ENCODE data around the gene DCUN1D2.

DCUN1D2 gene

DNA sequence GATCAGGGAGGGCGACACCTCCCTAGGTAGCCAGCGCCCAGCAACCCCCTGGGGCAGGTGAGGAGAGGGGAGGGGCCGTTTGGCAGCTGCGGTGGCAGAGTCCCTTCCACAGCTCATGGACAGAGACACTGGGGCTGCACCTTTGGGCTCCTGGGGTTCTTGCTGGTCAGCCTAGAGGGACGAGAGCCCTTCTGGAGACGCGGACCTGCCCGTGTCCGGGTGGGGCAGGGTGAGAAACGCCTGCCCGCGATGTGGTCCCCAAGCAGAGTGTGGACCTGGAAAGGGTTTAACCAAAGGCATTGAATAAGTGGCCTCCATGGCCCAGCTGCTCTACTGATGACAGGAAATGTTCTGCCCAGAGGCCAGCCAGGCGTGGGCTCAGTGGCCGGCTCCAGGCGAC, 75.5 kb downstream of the DCUN1D2 start:
- no peak overlapping the region for H3K4me3 ChIP-seq (replicated peaks; ENCODE audit: insufficient read depth, low read length)
- no peak overlapping the region for H3K27ac ChIP-seq (replicated peaks)
- no peak for DNase-seq (ENCODE audit: low read depth in 1 of 2, low spot score in 1 of 2)
- no peak for TF ChIP-seq SPI1 (IDR thresholded peaks at IDR 0.05; ENCODE audit: borderline replicate concordance, low read depth)
- TF ChIP-seq GABPA (IDR thresholded peaks at IDR 0.05; ENCODE audit: low read depth), result no peak
- TF ChIP-seq, protein P1, sequence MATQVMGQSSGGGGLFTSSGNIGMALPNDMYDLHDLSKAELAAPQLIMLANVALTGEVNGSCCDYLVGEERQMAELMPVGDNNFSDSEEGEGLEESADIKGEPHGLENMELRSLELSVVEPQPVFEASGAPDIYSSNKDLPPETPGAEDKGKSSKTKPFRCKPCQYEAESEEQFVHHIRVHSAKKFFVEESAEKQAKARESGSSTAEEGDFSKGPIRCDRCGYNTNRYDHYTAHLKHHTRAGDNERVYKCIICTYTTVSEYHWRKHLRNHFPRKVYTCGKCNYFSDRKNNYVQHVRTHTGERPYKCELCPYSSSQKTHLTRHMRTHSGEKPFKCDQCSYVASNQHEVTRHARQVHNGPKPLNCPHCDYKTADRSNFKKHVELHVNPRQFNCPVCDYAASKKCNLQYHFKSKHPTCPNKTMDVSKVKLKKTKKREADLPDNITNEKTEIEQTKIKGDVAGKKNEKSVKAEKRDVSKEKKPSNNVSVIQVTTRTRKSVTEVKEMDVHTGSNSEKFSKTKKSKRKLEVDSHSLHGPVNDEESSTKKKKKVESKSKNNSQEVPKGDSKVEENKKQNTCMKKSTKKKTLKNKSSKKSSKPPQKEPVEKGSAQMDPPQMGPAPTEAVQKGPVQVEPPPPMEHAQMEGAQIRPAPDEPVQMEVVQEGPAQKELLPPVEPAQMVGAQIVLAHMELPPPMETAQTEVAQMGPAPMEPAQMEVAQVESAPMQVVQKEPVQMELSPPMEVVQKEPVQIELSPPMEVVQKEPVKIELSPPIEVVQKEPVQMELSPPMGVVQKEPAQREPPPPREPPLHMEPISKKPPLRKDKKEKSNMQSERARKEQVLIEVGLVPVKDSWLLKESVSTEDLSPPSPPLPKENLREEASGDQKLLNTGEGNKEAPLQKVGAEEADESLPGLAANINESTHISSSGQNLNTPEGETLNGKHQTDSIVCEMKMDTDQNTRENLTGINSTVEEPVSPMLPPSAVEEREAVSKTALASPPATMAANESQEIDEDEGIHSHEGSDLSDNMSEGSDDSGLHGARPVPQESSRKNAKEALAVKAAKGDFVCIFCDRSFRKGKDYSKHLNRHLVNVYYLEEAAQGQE (IDR thresholded peaks at IDR 0.05; ENCODE audit: insufficient replicate concordance, low read depth), result no peak
- TF ChIP-seq, protein P2, sequence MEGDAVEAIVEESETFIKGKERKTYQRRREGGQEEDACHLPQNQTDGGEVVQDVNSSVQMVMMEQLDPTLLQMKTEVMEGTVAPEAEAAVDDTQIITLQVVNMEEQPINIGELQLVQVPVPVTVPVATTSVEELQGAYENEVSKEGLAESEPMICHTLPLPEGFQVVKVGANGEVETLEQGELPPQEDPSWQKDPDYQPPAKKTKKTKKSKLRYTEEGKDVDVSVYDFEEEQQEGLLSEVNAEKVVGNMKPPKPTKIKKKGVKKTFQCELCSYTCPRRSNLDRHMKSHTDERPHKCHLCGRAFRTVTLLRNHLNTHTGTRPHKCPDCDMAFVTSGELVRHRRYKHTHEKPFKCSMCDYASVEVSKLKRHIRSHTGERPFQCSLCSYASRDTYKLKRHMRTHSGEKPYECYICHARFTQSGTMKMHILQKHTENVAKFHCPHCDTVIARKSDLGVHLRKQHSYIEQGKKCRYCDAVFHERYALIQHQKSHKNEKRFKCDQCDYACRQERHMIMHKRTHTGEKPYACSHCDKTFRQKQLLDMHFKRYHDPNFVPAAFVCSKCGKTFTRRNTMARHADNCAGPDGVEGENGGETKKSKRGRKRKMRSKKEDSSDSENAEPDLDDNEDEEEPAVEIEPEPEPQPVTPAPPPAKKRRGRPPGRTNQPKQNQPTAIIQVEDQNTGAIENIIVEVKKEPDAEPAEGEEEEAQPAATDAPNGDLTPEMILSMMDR (IDR thresholded peaks at IDR 0.05; ENCODE audit: insufficient read depth, low read length), result no peak
- no peak for TF ChIP-seq POLR2AphosphoS5 (IDR thresholded peaks at IDR 0.05; ENCODE audit: low read depth)
- H3K27me3 ChIP-seq (ENCODE audit: insufficient read depth, poor library complexity, severe bottlenecking), result no peaks in the 10 kb centered on the region

DNA sequence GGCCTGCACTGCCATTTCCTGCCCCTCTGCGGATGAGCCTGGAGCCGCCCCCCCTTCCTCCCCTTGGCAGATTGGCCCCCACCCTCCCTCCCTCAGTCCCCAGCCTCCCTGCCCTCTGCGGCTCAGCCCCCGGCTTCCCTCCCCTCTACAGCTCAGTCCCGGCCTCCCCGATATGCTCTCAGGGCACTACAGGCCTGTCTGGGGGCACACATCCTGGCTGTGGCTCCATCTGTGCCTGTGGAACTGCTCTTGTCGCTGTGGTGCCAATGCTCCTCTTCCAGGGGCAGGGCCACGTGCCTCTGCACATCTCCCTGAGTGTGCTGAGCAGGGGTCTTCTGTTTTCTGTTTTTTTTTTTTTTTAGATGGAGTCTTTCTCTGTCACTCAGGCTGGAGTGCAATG, 76.2 kb downstream of the DCUN1D2 start:
- Histone ChIP-seq H3K27me3 (ENCODE audit: insufficient read depth, poor library complexity, severe bottlenecking) (no peaks in the 10 kb centered on the region), H3K4me3 (replicated peaks; ENCODE audit: insufficient read depth, low read length) (no peak overlapping the region), H3K27ac (replicated peaks) (no peak overlapping the region)
- DNase-seq (ENCODE audit: low read depth in 1 of 2, low spot score in 1 of 2), result no peak
- TF ChIP-seq SPI1 (IDR thresholded peaks at IDR 0.05; ENCODE audit: borderline replicate concordance, low read depth), result no peak
- no peak for TF ChIP-seq GABPA (IDR thresholded peaks at IDR 0.05; ENCODE audit: low read depth)
- TF ChIP-seq, protein P1 (IDR thresholded peaks at IDR 0.05; ENCODE audit: insufficient replicate concordance, low read depth), result no peak
- TF ChIP-seq, protein P2 (IDR thresholded peaks at IDR 0.05; ENCODE audit: insufficient read depth, low read length), result no peak
- TF ChIP-seq POLR2AphosphoS5 (IDR thresholded peaks at IDR 0.05; ENCODE audit: low read depth), result no peak

DNA sequence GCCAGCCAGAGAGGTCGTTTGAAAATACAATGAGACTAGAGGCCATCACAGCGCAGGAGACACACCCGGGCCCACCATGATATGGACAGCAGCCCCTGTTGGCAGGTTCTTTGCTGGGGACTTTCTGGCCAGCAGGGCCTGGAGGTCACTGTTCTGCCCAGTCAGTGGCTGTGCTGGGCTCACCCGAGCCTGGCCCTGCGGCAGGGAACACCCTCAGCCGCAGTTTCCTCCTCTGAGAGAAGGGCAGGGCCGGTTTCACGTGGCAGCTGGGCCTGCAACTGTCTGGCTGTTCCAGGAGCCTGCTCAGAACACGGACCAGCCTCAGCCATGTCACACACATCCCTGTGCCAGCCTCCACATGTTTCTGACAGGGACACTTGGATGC, 76.6 kb downstream of the DCUN1D2 start:
- DNase-seq (ENCODE audit: low read depth in 1 of 2, low spot score in 1 of 2), result no peak
- TF ChIP-seq, protein P1 (IDR thresholded peaks at IDR 0.05; ENCODE audit: insufficient replicate concordance, low read depth), result no peak
- TF ChIP-seq, protein P2 (IDR thresholded peaks at IDR 0.05; ENCODE audit: insufficient read depth, low read length), result no peak
- TF ChIP-seq SPI1 (IDR thresholded peaks at IDR 0.05; ENCODE audit: borderline replicate concordance, low read depth) (no peak), GABPA (IDR thresholded peaks at IDR 0.05; ENCODE audit: low read depth) (no peak), POLR2AphosphoS5 (IDR thresholded peaks at IDR 0.05; ENCODE audit: low read depth) (no peak)
- H3K27ac ChIP-seq (replicated peaks), result no peak overlapping the region
- H3K4me3 ChIP-seq (replicated peaks; ENCODE audit: insufficient read depth, low read length), result no peak overlapping the region
- no peaks in the 10 kb centered on the region for H3K27me3 ChIP-seq (ENCODE audit: insufficient read depth, poor library complexity, severe bottlenecking)

Measured in HL-60 (cell line).